ENCODE results near the gene PPT2.
"Not testable (repeated sequence)": the region's sequence is repeated elsewhere in the genome, so short reads cannot be mapped to it uniquely, and the experiment has no call there.

PPT2 gene

DNA sequence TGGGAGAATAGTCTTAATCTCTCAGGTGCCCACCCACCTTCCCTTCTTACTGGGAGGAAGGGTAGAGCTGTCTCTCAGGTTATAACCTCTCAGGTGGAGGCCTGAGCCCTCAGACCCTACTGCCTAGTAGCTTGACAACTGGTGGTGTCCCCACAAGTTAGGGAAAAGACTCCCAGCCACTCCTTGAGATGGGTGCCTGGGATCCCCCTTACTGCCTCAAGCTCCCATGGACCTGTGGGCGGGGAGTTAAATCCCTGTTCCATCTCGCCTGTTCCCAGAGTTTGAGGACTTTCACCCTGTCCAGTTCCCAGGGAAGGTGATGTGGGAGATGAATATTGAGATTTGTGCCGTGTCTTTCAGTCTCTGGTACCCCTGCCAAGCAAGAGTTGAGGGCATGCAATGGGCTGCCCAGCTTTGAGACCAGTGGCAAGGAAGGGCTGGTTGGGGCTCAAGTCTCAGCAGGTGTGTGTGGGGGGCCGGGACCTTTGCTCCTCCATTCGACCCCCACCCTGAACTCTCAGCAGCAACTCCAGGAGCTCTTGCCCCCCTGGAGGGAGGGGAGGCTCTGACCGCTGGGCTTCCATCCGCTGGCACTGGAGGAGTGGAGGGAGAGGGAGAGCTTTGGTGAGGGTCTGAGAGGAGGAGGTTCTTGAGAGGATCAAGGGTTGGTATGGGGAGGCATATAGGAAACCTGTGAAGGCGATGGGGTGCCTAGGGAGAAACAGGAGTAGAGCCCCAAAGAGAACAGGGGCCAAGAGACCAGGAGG lies 37.2 kb downstream of the PPT2 start:
- Histone ChIP-seq H3K27ac (ENCODE audit: low read length) (peak overlapping the region; percentile 68; the same call in 1 of the 2 replicates), H4K20me1 (ENCODE audit: insufficient read depth, low read length) (no peaks in the 10 kb centered on the region)

DNA sequence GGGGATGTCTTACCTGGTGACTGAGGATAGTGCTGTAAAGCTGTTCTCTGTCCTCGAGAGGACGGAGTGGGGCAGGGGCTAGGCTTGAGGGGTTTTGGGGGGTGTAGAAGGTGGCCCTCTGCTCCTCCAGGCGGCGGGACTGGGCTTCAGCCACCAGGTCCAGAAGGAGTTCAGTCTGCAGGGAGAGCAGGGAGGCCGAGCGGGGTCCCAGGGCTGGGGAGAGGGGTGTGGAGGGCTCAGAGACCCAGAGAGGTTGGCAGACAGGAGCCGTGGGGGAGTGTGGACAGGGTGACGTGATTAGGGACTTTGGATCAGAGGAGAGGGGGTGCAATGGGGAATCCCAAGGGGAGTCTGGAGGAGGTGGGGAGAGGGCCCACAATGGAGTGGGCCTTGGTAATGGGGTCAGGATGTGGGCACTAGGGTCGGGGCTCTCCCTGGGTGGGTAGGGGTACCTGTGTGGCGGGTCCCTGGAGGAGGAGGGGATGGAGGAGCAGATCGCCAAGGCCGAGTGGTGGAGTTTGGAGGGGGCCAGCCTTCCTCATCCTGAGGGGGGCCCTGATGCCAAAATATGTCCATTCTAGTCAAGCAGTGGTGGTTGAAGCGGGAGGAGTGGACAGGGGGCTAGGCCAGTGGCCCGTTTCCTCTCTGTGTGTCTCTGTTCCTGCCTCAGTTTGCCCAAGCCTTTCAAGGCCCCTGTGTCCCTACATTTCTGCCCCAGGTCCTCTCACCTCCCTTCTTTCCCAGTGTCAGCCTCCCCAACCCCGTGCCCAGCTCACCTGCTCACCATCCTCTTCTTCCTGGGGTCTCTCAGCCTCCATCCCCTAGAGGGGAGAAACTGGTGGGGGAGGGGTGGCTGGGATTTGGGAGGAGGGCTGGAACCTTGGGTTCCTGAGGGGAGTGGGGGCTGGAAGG lies 38.0 kb downstream of the PPT2 start:
- Histone ChIP-seq H3K4me1 (ENCODE audit: low read length) (peaks cover 31% of the 10 kb centered on the region), H3K4me3 (ENCODE audit: low read length) (peak overlapping the region; percentile 75), H3K4me2 (ENCODE audit: low read depth, low read length) (peak overlapping the region; percentile 97), H3K27ac (ENCODE audit: low read length) (peak overlapping the region; percentile 2; the same call in 1 of the 2 replicates), H3K27me3 (replicated peaks; ENCODE audit: insufficient read depth, low read length) (no peaks in the 10 kb centered on the region), H3K9me3 (replicated peaks; ENCODE audit: insufficient read depth, low read length) (no peaks in the 10 kb centered on the region), H3K36me3 (replicated peaks; ENCODE audit: insufficient read depth, low read length) (no peaks in the 10 kb centered on the region), H3K9me2 (replicated peaks; ENCODE audit: insufficient read depth, low read length) (no peaks in the 10 kb centered on the region), H3K9ac (ENCODE audit: low read length) (peak overlapping the region; percentile 69), H4K20me1 (ENCODE audit: insufficient read depth, low read length) (no peaks in the 10 kb centered on the region), H3F3A (ENCODE audit: insufficient read depth, low read length) (peaks cover 21% of the 10 kb centered on the region; the same call in 1 of the 2 replicates), H3K79me2 (ENCODE audit: low read length) (peaks cover 32% of the 10 kb centered on the region), H2AFZ (ENCODE audit: low read length) (0 out of 2 replicates have a peak overlapping the region, but pooled peaks have one; percentile 29)
- TF ChIP-seq EZH2phosphoT487 (IDR thresholded peaks at IDR 0.05; ENCODE audit: low read length), result no peak
- no peak for TF ChIP-seq EZH2 (optimal IDR thresholded peaks at IDR 0.05; ENCODE audit: low read depth, low read length)
- TF ChIP-seq, protein P1, sequence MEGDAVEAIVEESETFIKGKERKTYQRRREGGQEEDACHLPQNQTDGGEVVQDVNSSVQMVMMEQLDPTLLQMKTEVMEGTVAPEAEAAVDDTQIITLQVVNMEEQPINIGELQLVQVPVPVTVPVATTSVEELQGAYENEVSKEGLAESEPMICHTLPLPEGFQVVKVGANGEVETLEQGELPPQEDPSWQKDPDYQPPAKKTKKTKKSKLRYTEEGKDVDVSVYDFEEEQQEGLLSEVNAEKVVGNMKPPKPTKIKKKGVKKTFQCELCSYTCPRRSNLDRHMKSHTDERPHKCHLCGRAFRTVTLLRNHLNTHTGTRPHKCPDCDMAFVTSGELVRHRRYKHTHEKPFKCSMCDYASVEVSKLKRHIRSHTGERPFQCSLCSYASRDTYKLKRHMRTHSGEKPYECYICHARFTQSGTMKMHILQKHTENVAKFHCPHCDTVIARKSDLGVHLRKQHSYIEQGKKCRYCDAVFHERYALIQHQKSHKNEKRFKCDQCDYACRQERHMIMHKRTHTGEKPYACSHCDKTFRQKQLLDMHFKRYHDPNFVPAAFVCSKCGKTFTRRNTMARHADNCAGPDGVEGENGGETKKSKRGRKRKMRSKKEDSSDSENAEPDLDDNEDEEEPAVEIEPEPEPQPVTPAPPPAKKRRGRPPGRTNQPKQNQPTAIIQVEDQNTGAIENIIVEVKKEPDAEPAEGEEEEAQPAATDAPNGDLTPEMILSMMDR (IDR thresholded peaks at IDR 0.05; ENCODE audit: low read length), result no peak
- no peak for DNase-seq

More for the DNA sequence above, 37.2 kb downstream of the PPT2 start:
- Histone ChIP-seq H3F3A (ENCODE audit: insufficient read depth, low read length) (peaks cover 21% of the 10 kb centered on the region; the same call in 1 of the 2 replicates), H3K27me3 (replicated peaks; ENCODE audit: insufficient read depth, low read length) (no peaks in the 10 kb centered on the region), H3K9ac (ENCODE audit: low read length) (no peak overlapping the region), H3K79me2 (ENCODE audit: low read length) (peaks cover 32% of the 10 kb centered on the region), H3K9me3 (replicated peaks; ENCODE audit: insufficient read depth, low read length) (no peaks in the 10 kb centered on the region), H3K9me2 (replicated peaks; ENCODE audit: insufficient read depth, low read length) (no peaks in the 10 kb centered on the region), H3K4me3 (ENCODE audit: low read length) (peak overlapping the region; percentile 75; the same call in 1 of the 2 replicates), H3K4me2 (ENCODE audit: low read depth, low read length) (peak overlapping the region; percentile 97; the same call in 1 of the 2 replicates), H3K36me3 (replicated peaks; ENCODE audit: insufficient read depth, low read length) (no peaks in the 10 kb centered on the region), H2AFZ (ENCODE audit: low read length) (no peak overlapping the region), H3K4me1 (ENCODE audit: low read length) (peaks cover 31% of the 10 kb centered on the region)
- TF ChIP-seq, protein P1 (IDR thresholded peaks at IDR 0.05; ENCODE audit: low read length), result no peak
- TF ChIP-seq EZH2phosphoT487 (IDR thresholded peaks at IDR 0.05; ENCODE audit: low read length) (no peak), EZH2 (optimal IDR thresholded peaks at IDR 0.05; ENCODE audit: low read depth, low read length) (no peak)
- no peak for DNase-seq

DNA sequence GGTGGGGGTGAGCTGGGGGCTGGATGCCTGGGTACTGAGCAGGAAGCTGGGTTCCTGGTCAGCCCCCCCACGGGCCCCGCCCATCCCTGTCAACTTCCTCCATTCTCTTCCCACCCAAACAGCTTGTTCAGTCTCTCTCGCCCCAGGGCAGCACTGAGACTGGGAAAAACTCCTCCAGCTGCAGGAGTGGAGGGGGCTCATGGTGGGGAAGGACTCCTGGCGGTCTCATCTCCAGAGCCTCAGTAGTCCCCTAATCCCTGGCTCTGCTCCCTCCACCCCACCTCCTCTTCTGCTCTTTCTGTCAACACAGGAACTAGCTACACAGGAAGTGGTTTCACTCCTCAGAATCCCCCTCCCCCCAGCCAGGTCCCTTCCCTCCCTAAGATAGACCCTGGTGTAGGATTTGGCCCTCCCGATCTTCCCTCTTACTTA lies 38.7 kb downstream of the PPT2 start, which contains the start of gene GPSM3:
TSS of gene GPSM3 (minus strand) at position 36 of the 432 bp plus-strand sequence. CDS start 130 bp downstream, outside the sequence.
- no peaks in the 10 kb centered on the region for H3K9me2 ChIP-seq (replicated peaks; ENCODE audit: insufficient read depth, low read length)
- H3K4me2 ChIP-seq (ENCODE audit: low read depth, low read length), result peak within 1 kb of the TSS; percentile 97
- H3K9ac ChIP-seq (ENCODE audit: low read length), result peak within 1 kb of the TSS; percentile 69
- no peaks in the 10 kb centered on the region for H3K36me3 ChIP-seq (replicated peaks; ENCODE audit: insufficient read depth, low read length)
- TF ChIP-seq EZH2 (optimal IDR thresholded peaks at IDR 0.05; ENCODE audit: low read depth, low read length), result no peak
- no peak for TF ChIP-seq EZH2phosphoT487 (IDR thresholded peaks at IDR 0.05; ENCODE audit: low read length)
- TF ChIP-seq, protein P1 (IDR thresholded peaks at IDR 0.05; ENCODE audit: low read length), result no peak
- H3K4me1 ChIP-seq (ENCODE audit: low read length), result peaks cover 31% of the 10 kb centered on the region
- H3K79me2 ChIP-seq (ENCODE audit: low read length), result peaks cover 32% of the 10 kb centered on the region
- H3K27ac ChIP-seq (ENCODE audit: low read length), result peak within 1 kb of the TSS; percentile 2; the same call in 1 of the 2 replicates
- no peaks in the 10 kb centered on the region for H3K27me3 ChIP-seq (replicated peaks; ENCODE audit: insufficient read depth, low read length)
- DNase-seq, result peak; percentile 33
- peak within 1 kb of the TSS; percentile 75 for H3K4me3 ChIP-seq (ENCODE audit: low read length)
- H4K20me1 ChIP-seq (ENCODE audit: insufficient read depth, low read length), result no peaks in the 10 kb centered on the region
- peaks cover 21% of the 10 kb centered on the region; the same call in 1 of the 2 replicates for H3F3A ChIP-seq (ENCODE audit: insufficient read depth, low read length)
- H3K9me3 ChIP-seq (replicated peaks; ENCODE audit: insufficient read depth, low read length), result no peaks in the 10 kb centered on the region
- H2AFZ ChIP-seq (ENCODE audit: low read length), result peak within 1 kb of the TSS; percentile 46

DNA sequence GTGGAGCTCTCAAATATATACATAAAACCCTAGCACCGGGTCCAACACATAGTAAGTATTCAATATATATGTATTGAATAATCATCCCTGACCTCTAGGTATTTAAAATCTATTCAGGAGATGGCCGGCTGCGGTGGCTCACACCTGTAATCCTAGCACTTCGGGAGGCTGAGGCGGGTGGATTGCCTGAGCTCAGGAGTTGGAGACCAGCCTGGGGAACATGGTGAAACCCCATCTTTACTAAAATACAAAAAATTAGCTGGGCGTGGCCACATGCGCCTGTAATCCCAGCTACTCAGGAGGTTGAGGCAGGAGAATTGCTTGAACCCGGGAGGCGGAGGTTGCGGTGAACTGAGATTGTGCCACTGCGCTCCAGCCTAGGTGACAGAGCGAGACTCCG lies 39.2 kb downstream of the PPT2 start:
- Histone ChIP-seq H3K4me1 (ENCODE audit: low read length) (peaks cover 31% of the 10 kb centered on the region), H2AFZ (ENCODE audit: low read length) (peak overlapping the region; percentile 46), H3K79me2 (ENCODE audit: low read length) (peaks cover 32% of the 10 kb centered on the region), H3K4me3 (ENCODE audit: low read length) (peak overlapping the region; percentile 75; the same call in 1 of the 2 replicates), H3K9ac (ENCODE audit: low read length) (peak overlapping the region; percentile 69; the same call in 1 of the 2 replicates), H3F3A (ENCODE audit: insufficient read depth, low read length) (peaks cover 21% of the 10 kb centered on the region; the same call in 1 of the 2 replicates), H3K4me2 (ENCODE audit: low read depth, low read length) (peak overlapping the region; percentile 97)
- not testable (repeated sequence) for H3K9me2 ChIP-seq (replicated peaks; ENCODE audit: insufficient read depth, low read length); H3K36me3 ChIP-seq (replicated peaks; ENCODE audit: insufficient read depth, low read length); H3K27me3 ChIP-seq (replicated peaks; ENCODE audit: insufficient read depth, low read length); H3K27ac ChIP-seq (ENCODE audit: low read length); H3K9me3 ChIP-seq (replicated peaks; ENCODE audit: insufficient read depth, low read length); DNase-seq; H4K20me1 ChIP-seq (ENCODE audit: insufficient read depth, low read length)
